Measurements from ENCODE around the gene SIAH3.

SIAH3 gene

GRCh38 chr13:45863709-45864590 lies 12.4 kb upstream of the SIAH3 start:
- in situ Hi-C loops (cut with MboI; ENCODE audit: low sequenced_read_pairs) = no loop called here

GRCh38 chr13:45861322-45861721 lies 9.8 kb upstream of the SIAH3 start:
- in situ Hi-C loops (cut with MboI; ENCODE audit: low sequenced_read_pairs) = no loop called here

GRCh38 chr13:45860240-45860639 lies 8.7 kb upstream of the SIAH3 start:
- in situ Hi-C loops (cut with MboI; ENCODE audit: low sequenced_read_pairs) = no loop called here

GRCh38 chr13:45859705-45860104 lies 8.2 kb upstream of the SIAH3 start:
- in situ Hi-C loops (cut with MboI; ENCODE audit: low sequenced_read_pairs) = no loop called here

- in situ Hi-C loops (cut with MboI; ENCODE audit: low sequenced_read_pairs) = no loop called here
Observed at GRCh38 chr13:45852494-45852893, 941 bp upstream of the SIAH3 start.

GRCh38 chr13:45851956-45852355 lies 403 bp upstream of the SIAH3 start:
- in situ Hi-C loops (cut with MboI; ENCODE audit: low sequenced_read_pairs) = no loop called here

- in situ Hi-C loops (cut with MboI; ENCODE audit: low sequenced_read_pairs) = no loop called here
Observed at GRCh38 chr13:45850027-45850613, 1.4 kb downstream of the SIAH3 start.

GRCh38 chr13:45849408-45849807 lies 2.1 kb downstream of the SIAH3 start:
- in situ Hi-C loops (cut with MboI; ENCODE audit: low sequenced_read_pairs) = no loop called here

GRCh38 chr13:45847554-45848224 lies 3.9 kb downstream of the SIAH3 start:
- in situ Hi-C loops (cut with MboI; ENCODE audit: low sequenced_read_pairs) = no loop called here

- in situ Hi-C loops (cut with MboI; ENCODE audit: low sequenced_read_pairs) = no loop called here
Observed at GRCh38 chr13:45846681-45847080, 4.9 kb downstream of the SIAH3 start.

GRCh38 chr13:45838171-45838745 lies 13.3 kb downstream of the SIAH3 start:
- in situ Hi-C loops (cut with MboI; ENCODE audit: low sequenced_read_pairs) = no loop called here

GRCh38 chr13:45837111-45837510 lies 14.4 kb downstream of the SIAH3 start:
- in situ Hi-C loops (cut with MboI; ENCODE audit: low sequenced_read_pairs) = no loop called here

- in situ Hi-C loops (cut with MboI; ENCODE audit: low sequenced_read_pairs) = no loop called here
Observed at GRCh38 chr13:45834411-45834994, 17.1 kb downstream of the SIAH3 start.

- in situ Hi-C loops (cut with MboI; ENCODE audit: low sequenced_read_pairs) = no loop called here
Observed at GRCh38 chr13:45833663-45834375, 17.7 kb downstream of the SIAH3 start.

GRCh38 chr13:45833242-45833641 lies 18.3 kb downstream of the SIAH3 start:
- in situ Hi-C loops (cut with MboI; ENCODE audit: low sequenced_read_pairs) = no loop called here

- in situ Hi-C loops (cut with MboI; ENCODE audit: low sequenced_read_pairs) = no loop called here
Observed at GRCh38 chr13:45831851-45832250, 19.7 kb downstream of the SIAH3 start.

GRCh38 chr13:45830121-45830520 lies 21.4 kb downstream of the SIAH3 start:
- in situ Hi-C loops (cut with MboI; ENCODE audit: low sequenced_read_pairs) = no loop called here

- in situ Hi-C loops (cut with MboI; ENCODE audit: low sequenced_read_pairs) = no loop called here
Observed at GRCh38 chr13:45828256-45828968, 23.1 kb downstream of the SIAH3 start.

- in situ Hi-C loops (cut with MboI; ENCODE audit: low sequenced_read_pairs) = no loop called here
Observed at GRCh38 chr13:45827318-45827717, 24.2 kb downstream of the SIAH3 start.

- in situ Hi-C loops (cut with MboI; ENCODE audit: low sequenced_read_pairs) = no loop called here
Observed at GRCh38 chr13:45826731-45827130, 24.8 kb downstream of the SIAH3 start.
